ENCODE measurements around the gene FAM227A. TPM values are rescaled to one million over a fixed set of nuclear protein-coding genes. Genes with fewer than 3 reads are reported as not detected.
A peak's percentile ranks its signal among the peaks of the same experiment; 100 is the strongest.
"Not testable (repeated sequence)": the region's sequence is repeated elsewhere in the genome, so short reads cannot be mapped to it uniquely, and the experiment has no call there.

Gene FAM227A
- polyA plus RNA-seq, 1 donor from 2014 or later = not detected

DNA sequence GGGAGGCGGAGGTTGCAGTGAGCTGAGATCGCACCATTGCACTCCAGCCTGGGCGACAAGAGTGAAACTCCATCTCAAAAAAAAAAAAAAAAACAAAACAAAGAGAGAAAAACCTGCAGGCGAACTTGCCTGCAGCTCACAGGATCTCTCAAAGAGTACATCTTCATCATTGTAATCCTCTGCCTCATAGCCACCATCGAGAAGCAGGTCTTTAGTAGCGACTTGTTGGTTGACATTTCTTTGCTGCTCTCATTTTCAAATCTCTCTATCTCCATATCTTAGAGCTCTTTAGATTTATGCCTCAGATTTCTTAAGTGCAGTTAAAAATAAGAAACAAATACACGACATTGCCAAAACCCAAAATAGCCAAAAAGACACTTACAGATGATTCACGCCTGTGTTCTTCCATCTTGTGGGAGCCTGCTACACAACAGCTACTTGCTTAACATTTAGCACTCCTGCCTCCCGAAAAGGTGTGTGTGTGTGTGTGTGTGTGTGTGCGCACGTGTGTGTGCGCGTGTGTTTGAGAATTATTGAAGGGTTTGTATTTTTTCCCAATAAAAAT lies 14.6 kb downstream of the FAM227A start:
- H3K9me3 Mint-ChIP-seq = no peaks in the 10 kb centered on the region
- peaks cover 12% of the 10 kb centered on the region for H3K27me3 Mint-ChIP-seq
- H3K4me3 Mint-ChIP-seq = no peak overlapping the region
- H3K27ac Mint-ChIP-seq = peak overlapping the region in 1 of 3 donors; percentile 32
- H3K4me1 Mint-ChIP-seq = no peaks in the 10 kb centered on the region
- peaks cover 3% of the 10 kb centered on the region for H3K36me3 Mint-ChIP-seq

DNA sequence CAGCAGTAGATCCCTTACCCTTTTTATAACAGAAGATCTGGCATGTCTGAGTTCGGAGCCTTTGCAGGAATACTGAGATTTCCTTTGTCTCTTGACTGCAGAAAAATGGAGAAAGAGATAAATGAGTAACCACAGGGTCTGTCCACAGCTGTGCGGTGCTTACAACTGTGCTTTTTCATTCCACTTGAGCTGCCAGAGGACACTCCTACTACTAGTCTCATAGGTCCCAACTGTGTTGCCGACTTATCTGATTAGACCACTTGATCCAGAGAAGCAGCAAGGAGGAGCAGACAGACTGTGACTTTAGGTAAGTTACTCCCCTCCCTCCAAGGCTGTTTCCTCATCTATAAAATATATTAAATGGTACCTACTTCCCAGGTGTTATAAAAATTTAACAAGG lies 17.5 kb downstream of the FAM227A start:
- H3K4me3 Mint-ChIP-seq = no peak overlapping the region
- peaks cover 12% of the 10 kb centered on the region for H3K27me3 Mint-ChIP-seq
- H3K27ac Mint-ChIP-seq = no peak overlapping the region
- no peaks in the 10 kb centered on the region for H3K9me3 Mint-ChIP-seq
- no peaks in the 10 kb centered on the region for H3K4me1 Mint-ChIP-seq
- peaks cover 3% of the 10 kb centered on the region for H3K36me3 Mint-ChIP-seq

DNA sequence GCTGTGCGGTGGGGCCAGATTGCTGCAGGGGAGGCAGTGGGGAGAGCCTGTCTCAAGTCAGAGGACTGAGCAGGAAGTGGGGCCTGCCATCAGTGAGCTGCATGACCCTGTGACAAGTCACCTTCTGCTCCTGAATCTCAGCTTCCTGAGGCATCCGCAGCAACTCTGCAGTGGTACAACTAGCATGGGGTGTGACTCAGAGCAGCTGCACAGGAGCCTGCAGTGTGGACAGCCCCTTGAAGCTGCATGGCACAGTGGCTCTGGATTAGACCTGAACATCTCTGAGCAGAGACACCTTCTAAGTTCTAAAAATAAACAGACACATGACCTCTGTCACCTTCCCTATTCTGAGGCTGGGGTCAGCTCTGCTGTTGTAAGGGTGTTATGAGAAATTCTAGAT lies 18.0 kb downstream of the FAM227A start:
- peaks cover 2% of the 10 kb centered on the region for H3K36me3 Mint-ChIP-seq
- no peaks in the 10 kb centered on the region for H3K4me1 Mint-ChIP-seq
- no peak overlapping the region for H3K27ac Mint-ChIP-seq
- H3K9me3 Mint-ChIP-seq = no peaks in the 10 kb centered on the region
- H3K27me3 Mint-ChIP-seq = peaks cover 12% of the 10 kb centered on the region
- no peak overlapping the region for H3K4me3 Mint-ChIP-seq

DNA sequence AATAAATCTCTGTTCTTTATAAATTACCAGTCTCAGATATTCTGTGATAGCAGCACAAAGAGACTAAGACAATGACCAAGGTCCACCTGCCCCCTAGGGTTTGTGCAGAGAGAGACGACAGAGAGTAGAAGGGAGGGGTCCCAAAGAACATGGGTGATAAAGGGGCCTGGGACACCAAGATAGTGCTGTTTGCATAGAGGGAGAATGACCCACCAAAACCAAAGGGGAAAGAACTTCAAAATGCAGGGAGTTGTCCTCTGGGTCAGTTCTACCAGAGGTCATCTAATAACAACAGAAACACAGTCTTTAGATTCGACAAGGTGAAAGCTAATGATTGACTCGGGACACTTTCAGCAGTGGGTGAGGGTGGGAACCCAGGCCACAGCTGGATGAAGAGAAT lies 23.7 kb downstream of the FAM227A start:
- Mint-ChIP-seq H3K9me3 (no peaks in the 10 kb centered on the region), H3K27ac (no peak overlapping the region), H3K36me3 (no peaks in the 10 kb centered on the region), H3K27me3 (peaks cover 1% of the 10 kb centered on the region), H3K4me1 (no peaks in the 10 kb centered on the region), H3K4me3 (no peak overlapping the region)

DNA sequence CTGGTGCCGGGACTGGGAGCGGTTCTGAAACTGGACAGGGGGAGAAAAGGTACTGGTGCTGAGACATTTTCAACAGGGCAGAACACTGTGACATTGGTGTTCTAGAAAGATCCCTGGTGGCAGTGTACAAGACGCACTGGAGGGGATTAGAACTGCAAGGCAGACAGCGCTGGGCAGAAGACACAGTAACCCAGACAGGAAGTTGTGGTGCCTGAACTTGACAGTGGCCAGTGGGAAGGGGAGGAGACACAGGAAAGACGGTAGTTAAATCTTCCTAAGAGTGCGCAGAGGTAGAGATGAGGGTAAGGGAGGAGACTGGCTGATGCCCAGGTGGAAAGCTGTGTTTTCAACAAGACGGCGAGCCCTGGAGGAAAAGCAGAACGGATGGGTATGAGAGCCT lies 24.5 kb downstream of the FAM227A start:
- peak overlapping the region in 1 of 3 donors; percentile 94 for H3K27ac Mint-ChIP-seq
- H3K4me3 Mint-ChIP-seq = peak overlapping the region in 1 of 4 donors; percentile 29
- peaks cover 1% of the 10 kb centered on the region for H3K27me3 Mint-ChIP-seq
- no peaks in the 10 kb centered on the region for H3K36me3 Mint-ChIP-seq
- H3K9me3 Mint-ChIP-seq = no peaks in the 10 kb centered on the region
- no peaks in the 10 kb centered on the region for H3K4me1 Mint-ChIP-seq

DNA sequence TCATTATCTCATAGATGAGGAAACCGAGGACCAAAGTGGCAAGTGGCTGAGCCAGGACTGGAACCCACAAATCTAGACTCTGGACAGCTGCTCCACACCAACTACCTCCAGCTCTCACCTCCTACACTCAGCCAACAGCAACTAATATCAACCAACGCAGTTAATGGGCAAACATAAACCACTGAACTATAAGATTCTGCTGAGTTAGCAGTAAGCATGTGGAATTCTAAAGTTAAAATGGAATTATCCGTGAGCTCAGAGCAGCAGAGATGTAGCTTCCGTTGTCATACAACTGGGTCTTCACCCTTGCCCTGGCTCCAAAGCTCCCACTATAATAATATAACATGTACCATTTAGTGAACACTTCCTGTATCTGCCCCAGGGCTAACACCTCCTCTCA lies 27.1 kb downstream of the FAM227A start:
- Mint-ChIP-seq H3K27me3 (peaks cover 1% of the 10 kb centered on the region), H3K27ac (no peak overlapping the region), H3K36me3 (no peaks in the 10 kb centered on the region), H3K4me3 (no peak overlapping the region), H3K9me3 (no peaks in the 10 kb centered on the region), H3K4me1 (no peaks in the 10 kb centered on the region)

DNA sequence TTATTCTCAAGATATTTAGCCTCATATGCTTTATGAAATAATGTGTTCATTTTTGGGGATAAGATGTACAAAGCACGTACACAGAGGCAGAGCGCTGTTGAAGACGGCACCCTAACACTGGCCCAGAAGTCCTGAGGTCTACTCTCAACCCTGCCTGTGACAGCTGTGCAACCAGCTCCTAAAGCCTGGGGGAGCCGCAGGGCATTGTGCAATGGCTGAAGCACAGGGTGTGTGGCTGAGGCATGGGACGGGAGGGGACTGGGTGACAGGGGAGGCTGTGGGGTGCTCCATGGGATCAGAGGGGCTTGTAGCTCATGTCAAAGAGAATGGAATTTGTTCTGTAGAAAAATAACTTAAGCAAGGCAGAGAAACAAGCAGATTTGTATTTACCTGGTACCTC lies 27.7 kb downstream of the FAM227A start:
- Mint-ChIP-seq H3K4me1 (no peaks in the 10 kb centered on the region), H3K27ac (no peak overlapping the region), H3K4me3 (no peak overlapping the region), H3K36me3 (no peaks in the 10 kb centered on the region), H3K27me3 (peaks cover 4% of the 10 kb centered on the region), H3K9me3 (no peaks in the 10 kb centered on the region)

DNA sequence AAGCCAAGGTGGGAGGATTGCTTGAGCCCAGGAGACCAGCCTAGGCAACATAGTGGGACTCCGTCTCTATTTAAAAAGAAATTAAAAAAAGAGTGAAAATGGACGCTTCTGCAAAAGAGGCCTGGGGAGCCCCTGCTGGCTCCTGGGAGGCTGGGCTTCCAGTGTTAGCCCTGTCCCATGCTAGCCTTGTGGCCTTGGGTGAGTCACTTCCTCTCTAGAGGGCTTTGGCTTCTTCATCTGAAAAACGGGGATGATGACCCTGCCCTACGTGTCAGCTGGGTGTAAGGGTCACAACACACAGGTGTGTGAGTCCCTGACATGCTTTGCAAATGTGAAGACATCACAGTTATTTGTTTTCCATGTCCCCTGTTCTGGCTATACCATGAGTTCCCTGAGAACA lies 32.8 kb downstream of the FAM227A start:
- Mint-ChIP-seq H3K27ac (no peak overlapping the region), H3K4me1 (no peaks in the 10 kb centered on the region), H3K4me3 (no peak overlapping the region), H3K36me3 (no peaks in the 10 kb centered on the region), H3K9me3 (peaks cover 0 to 1% (median under 1%) of the 10 kb centered on the region in 3 donors), H3K27me3 (peaks cover 6% of the 10 kb centered on the region)

DNA sequence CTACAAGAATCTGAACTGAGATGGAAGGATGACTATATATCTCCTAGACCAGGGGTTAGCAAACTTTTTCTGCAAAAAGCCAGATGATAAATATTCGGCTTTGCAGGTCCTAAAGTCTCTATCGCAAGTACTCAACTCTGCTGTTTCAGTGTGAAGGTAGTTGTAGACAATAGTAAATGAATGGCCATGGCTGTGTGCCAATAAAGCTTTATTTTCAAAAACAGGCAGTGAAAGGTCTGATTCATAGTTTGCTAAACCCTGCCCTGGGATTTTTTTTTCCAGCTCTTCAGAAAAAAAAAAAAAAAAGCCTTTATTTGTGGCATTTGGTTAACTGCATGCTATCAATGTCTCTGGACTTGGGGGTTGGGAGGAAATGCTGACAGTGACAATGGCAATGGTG lies 37.5 kb downstream of the FAM227A start:
- H3K9me3 Mint-ChIP-seq = peaks cover 0 to 8% (median 5%) of the 10 kb centered on the region in 3 donors
- H3K4me1 Mint-ChIP-seq = no peaks in the 10 kb centered on the region
- no peak overlapping the region for H3K27ac Mint-ChIP-seq
- H3K36me3 Mint-ChIP-seq = no peaks in the 10 kb centered on the region
- H3K4me3 Mint-ChIP-seq = peak overlapping the region in 1 of 4 donors; percentile 5
- H3K27me3 Mint-ChIP-seq = peaks cover 22% of the 10 kb centered on the region

DNA sequence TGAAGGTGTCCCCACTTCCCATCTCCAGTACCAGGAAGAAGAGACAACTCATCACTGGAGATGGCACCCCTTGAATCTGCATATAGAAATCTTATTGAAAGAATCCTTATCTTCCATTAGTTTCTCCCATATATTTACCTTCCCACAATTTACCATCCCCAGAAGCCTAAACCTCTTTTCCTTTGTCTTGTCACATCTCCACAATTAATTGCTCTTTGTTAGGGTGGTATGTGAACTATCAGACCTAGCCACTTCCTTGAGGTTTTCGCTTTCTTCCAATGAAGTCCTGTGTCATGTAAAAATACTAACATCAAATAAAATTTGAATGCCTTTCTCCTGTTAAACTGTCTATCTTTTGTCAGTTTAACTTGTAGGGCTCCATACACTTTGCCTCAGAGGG lies 37.9 kb downstream of the FAM227A start:
- Mint-ChIP-seq H3K36me3 (no peaks in the 10 kb centered on the region), H3K27me3 (peaks cover 22% of the 10 kb centered on the region), H3K9me3 (peaks cover 0 to 8% (median 5%) of the 10 kb centered on the region in 3 donors), H3K4me1 (no peaks in the 10 kb centered on the region), H3K27ac (no peak overlapping the region), H3K4me3 (no peak overlapping the region)

DNA sequence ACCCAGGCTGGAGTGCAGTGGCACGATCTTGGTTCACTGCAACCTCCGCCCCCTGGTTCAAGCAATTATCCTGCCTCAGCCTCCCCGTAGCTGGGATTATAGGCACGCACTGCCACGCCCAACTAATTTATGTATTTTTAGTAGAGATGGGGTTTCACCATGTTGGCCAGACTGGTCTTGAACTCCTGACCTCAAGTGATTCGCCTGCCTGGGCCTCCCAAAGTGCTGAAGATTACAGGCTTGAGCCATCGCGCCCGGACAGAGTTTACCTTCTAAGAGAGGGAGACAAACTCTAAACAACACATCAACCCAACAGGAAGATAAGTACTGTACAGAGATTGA lies 41.2 kb downstream of the FAM227A start:
- H3K9me3 Mint-ChIP-seq = peaks cover 0 to 10% (median 5%) of the 10 kb centered on the region in 3 donors
- not testable (repeated sequence) for H3K4me1 Mint-ChIP-seq, H3K36me3 Mint-ChIP-seq, H3K4me3 Mint-ChIP-seq
- H3K27ac Mint-ChIP-seq = peak overlapping the region in 1 of 3 donors; percentile 2
- H3K27me3 Mint-ChIP-seq = peaks cover 22% of the 10 kb centered on the region

DNA sequence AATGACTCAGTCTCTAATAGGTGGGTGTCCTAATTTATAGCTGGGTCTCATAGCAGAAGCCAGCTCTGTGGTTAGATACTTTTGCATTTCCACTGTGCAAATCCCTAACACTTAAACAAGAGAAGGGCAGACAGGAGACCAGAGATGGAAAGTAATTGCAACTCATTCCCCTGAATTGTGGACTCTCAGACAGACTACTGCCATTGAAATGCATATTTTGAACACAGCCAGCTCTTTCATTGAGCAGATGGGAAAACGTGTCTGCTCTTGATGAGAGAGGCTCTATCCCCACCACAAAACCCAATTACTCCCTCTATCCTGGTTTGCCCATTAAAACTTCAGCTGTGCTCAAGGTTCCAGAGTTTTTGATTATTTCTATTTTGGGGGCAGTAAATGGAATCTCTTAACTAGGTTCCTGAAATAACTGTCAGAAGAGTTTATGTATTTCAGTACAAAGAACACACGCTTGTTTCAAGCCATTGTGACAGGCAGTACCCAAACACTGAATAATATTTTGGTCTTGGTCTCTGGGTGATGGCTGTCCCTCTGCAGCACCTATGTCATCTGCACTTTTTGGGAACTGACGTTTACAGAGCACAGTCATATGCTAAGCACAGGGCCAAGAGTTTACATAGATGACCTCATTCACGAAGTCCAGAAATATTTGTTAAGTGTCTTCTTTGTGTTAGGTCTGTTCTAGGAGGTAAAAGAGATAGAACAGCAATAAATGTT lies 41.7 kb downstream of the FAM227A start:
- Mint-ChIP-seq H3K9me3 (peaks cover 0 to 10% (median 5%) of the 10 kb centered on the region in 3 donors), H3K27ac (no peak overlapping the region), H3K4me1 (no peaks in the 10 kb centered on the region), H3K36me3 (no peaks in the 10 kb centered on the region), H3K27me3 (peaks cover 22% of the 10 kb centered on the region), H3K4me3 (no peak overlapping the region)

DNA sequence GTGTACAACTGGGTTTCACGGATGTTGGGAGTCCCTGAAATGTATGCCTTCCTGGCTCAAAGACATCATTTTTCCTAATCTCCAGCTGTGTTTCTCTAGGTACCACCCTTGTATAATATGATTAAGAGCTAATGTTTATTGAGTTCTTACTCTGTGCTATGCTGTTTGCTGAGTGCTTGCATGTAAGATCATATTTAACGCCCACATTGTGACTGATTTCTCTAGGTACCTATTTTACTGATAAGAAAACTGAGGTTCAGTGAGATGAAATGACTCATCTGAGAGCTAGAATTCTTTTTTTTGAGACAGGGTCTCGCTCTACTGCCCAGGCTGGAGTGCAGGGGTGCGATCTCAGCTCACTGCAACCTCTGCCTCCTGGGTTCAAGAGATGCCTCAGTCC lies 42.6 kb downstream of the FAM227A start:
- peaks cover 19% of the 10 kb centered on the region for H3K27me3 Mint-ChIP-seq
- peaks cover 0 to 10% (median 5%) of the 10 kb centered on the region in 3 donors for H3K9me3 Mint-ChIP-seq
- H3K27ac Mint-ChIP-seq = no peak overlapping the region
- H3K36me3 Mint-ChIP-seq = peaks cover 3% of the 10 kb centered on the region
- no peak overlapping the region for H3K4me3 Mint-ChIP-seq
- no peaks in the 10 kb centered on the region for H3K4me1 Mint-ChIP-seq

DNA sequence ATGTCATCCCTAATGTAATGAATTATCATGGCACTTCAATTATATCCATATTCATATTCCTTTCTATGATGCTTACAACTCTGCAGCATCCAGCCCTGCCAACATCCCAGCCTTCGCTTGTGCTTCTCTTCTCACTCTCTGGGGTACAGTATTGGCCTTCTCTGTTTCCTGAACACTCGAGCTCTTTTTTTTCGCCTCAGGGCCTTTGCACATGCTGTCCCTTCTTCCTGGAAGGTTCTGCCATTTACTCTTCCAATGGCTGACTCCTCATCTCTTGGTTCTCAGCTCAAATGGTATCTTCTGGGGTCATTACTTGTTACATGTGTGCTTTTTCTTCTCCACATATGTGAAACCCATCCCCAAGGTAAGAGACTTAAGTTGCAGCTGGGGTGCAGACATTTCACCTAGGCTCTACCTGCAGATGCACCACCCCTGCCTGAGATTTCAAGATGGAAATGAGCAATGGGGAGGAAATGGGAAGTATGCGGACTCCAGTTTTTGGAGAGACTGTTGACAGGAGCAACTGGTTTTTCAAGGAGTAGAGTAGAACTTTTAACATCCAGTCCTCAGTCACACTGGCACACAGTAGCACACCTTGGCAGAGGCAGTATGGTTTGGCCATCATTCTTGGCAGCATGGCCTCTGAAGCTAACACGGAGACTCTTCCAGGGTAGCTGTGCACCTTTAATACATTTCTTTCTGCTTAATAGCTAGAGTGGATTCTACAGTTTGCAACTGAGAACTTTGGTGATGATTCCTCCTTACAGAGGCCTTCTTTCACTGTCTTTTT lies 43.8 kb downstream of the FAM227A start:
- Mint-ChIP-seq H3K9me3 (peaks cover 0 to 7% (median 0%) of the 10 kb centered on the region in 3 donors), H3K4me1 (no peaks in the 10 kb centered on the region), H3K4me3 (peak overlapping the region in 1 of 4 donors; percentile 43), H3K27ac (no peak overlapping the region), H3K36me3 (peaks cover 3% of the 10 kb centered on the region), H3K27me3 (peaks cover 14% of the 10 kb centered on the region)

DNA sequence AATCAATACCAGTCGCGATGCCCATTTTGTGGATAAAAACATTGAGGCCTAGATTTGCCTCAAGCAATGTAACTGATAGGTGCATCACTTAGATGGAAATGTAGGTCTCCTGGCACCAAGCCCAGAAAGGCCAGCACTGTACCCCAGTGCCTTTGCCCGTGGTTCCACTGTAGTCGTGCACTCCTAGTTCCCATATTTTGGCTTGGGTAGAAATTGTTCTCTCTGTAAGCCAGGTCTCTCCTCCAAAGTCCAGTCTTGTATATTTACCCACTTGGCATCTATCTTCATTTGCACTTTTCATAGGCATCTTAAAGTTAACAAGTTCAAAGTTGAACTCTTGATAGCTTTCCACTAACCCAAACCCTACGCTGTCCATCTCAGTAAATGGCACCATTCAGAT lies 44.6 kb downstream of the FAM227A start:
- Mint-ChIP-seq H3K4me1 (no peaks in the 10 kb centered on the region), H3K9me3 (peaks cover 0 to 5% (median 0%) of the 10 kb centered on the region in 3 donors), H3K27ac (peak overlapping the region in 1 of 3 donors; percentile 26), H3K4me3 (no peak overlapping the region), H3K27me3 (peaks cover 9% of the 10 kb centered on the region), H3K36me3 (peaks cover 3% of the 10 kb centered on the region)

Measured in IgD-negative memory B cell (primary cell).